Astrocyte (in vitro differentiated cells and primary cell): ENCODE results near the gene CXCL9. TPM values are rescaled to one million over a fixed set of nuclear protein-coding genes. Genes with fewer than 3 reads are reported as not detected.

ENCODE experiments used
- DNase-seq: peaks from one replicate; pipeline ENCODE4 v3.0.0-alpha.2; 2010; ENCODE audit warnings: low read depth
- FAIRE-seq: peaks from 2 replicates; lab custom pipeline; 2011; peaks lifted over from hg19 to GRCh38; lab: Jason Lieb, UNC
- H2AFZ ChIP-seq: 2 replicates; pipeline ENCODE4 v1.6.0; 2012; ENCODE audit warnings: low read depth, low read length, inconsistent platforms
- H3K27ac ChIP-seq: 2 replicates; pipeline ENCODE4 v1.5.1; 2011; ENCODE audit warnings: low read depth, low read length, inconsistent platforms
- H3K27me3 ChIP-seq: 2 replicates; pipeline ENCODE4 v1.6.0; 2011; ENCODE audit warnings: low read length, inconsistent platforms; ENCODE audit not compliant: insufficient read depth
- H3K36me3 ChIP-seq: 2 replicates; pipeline ENCODE4 v1.5.1; 2011; ENCODE audit warnings: low read length, inconsistent platforms; ENCODE audit not compliant: insufficient read depth
- H3K4me1 ChIP-seq: 2 replicates; pipeline ENCODE4 v1.5.1; 2011; ENCODE audit warnings: low read length, inconsistent platforms; ENCODE audit not compliant: insufficient read depth
- H3K4me2 ChIP-seq: 2 replicates; pipeline ENCODE4 v1.6.0; 2012; ENCODE audit warnings: low read length, inconsistent platforms
- H3K4me3 ChIP-seq: 2 replicates; pipeline ENCODE4 v1.5.1; 2011; ENCODE audit warnings: low read depth, mild to moderate bottlenecking, low read length, inconsistent platforms; ENCODE audit not compliant: insufficient read depth
- H3K79me2 ChIP-seq: 2 replicates; pipeline ENCODE4 v1.6.0; 2012; ENCODE audit warnings: mild to moderate bottlenecking, low read length, inconsistent platforms; ENCODE audit not compliant: insufficient read depth
- H3K9ac ChIP-seq: 2 replicates; pipeline ENCODE4 v1.6.0; 2012; ENCODE audit warnings: mild to moderate bottlenecking, low read length, inconsistent platforms
- H3K9me3 ChIP-seq: 2 replicates; pipeline ENCODE4 v1.5.1; 2012; ENCODE audit warnings: low read depth, mild to moderate bottlenecking, low read length, inconsistent platforms; ENCODE audit not compliant: insufficient read depth
- H4K20me1 ChIP-seq: 2 replicates; pipeline ENCODE4 v1.6.0; 2012; ENCODE audit warnings: low read length, inconsistent platforms; ENCODE audit not compliant: insufficient read depth
- H3K27ac Mint-ChIP-seq: one replicate; pipeline ENCODE4 v1.8.0; 2021; ENCODE audit warnings: mild to moderate bottlenecking, mixed read lengths; ENCODE audit not compliant: unreplicated experiment
- H3K27me3 Mint-ChIP-seq: one replicate; pipeline ENCODE4 v1.8.0; 2021; ENCODE audit warnings: low read depth, mixed read lengths; ENCODE audit not compliant: unreplicated experiment
- H3K36me3 Mint-ChIP-seq: one replicate; pipeline ENCODE4 v1.8.0; 2021; ENCODE audit warnings: low read depth, mixed read lengths; ENCODE audit not compliant: unreplicated experiment
- H3K4me1 Mint-ChIP-seq: one replicate; pipeline ENCODE4 v1.8.0; 2021; ENCODE audit warnings: low read depth, mixed read lengths; ENCODE audit not compliant: unreplicated experiment
- H3K4me3 Mint-ChIP-seq: one replicate; pipeline ENCODE4 v1.8.0; 2021; ENCODE audit warnings: mild to moderate bottlenecking, moderate library complexity, mixed read lengths; ENCODE audit not compliant: unreplicated experiment
- H3K9me3 Mint-ChIP-seq: one replicate; pipeline ENCODE4 v1.8.0; 2021; ENCODE audit warnings: mild to moderate bottlenecking, mixed read lengths; ENCODE audit not compliant: unreplicated experiment
- CTCF ChIP-seq: IDR thresholded peaks from 2 replicates; pipeline ENCODE4 v1.5.1; 2011; ENCODE audit warnings: low read depth, mild to moderate bottlenecking, inconsistent platforms, low read length, moderate library complexity; ENCODE audit not compliant: insufficient read depth
- EZH2 ChIP-seq: IDR thresholded peaks from 2 replicates; pipeline ENCODE4 v1.6.1; 2012; ENCODE audit warnings: mild to moderate bottlenecking, low read length, inconsistent platforms; ENCODE audit not compliant: insufficient read depth
- total RNA-seq: library from RNA; stranded (reverse); gene quantifications from 2 replicates; pipeline ENCODE4 v1.2.1, GENCODE V29; 2021

CXCL9 gene
- total RNA-seq, 1 donor from 2014 or later: not detected

- Mint-ChIP-seq H3K27ac (no peak overlapping the region), H3K4me1 (peaks cover 2% of the 10 kb centered on the region), H3K4me3 (no peak overlapping the region), H3K9me3 (peaks cover 3% of the 10 kb centered on the region), H3K36me3 (no peaks in the 10 kb centered on the region), H3K27me3 (peaks cover 6% of the 10 kb centered on the region)
- Histone ChIP-seq H3K4me1 (no peaks in the 10 kb centered on the region), H3K9ac (no peak overlapping the region), H4K20me1 (no peaks in the 10 kb centered on the region), H3K27ac (no peak overlapping the region), H2AFZ (no peak overlapping the region), H3K4me3 (no peak overlapping the region), H3K79me2 (no peaks in the 10 kb centered on the region), H3K36me3 (no peaks in the 10 kb centered on the region), H3K9me3 (no peaks in the 10 kb centered on the region), H3K27me3 (peaks cover 8% of the 10 kb centered on the region), H3K4me2 (no peak overlapping the region)
- DNase-seq: no peak
- no peak for TF ChIP-seq CTCF
- no peak for TF ChIP-seq EZH2
- no peak for FAIRE-seq
Measured at GRCh38 chr4:76022031-76022430, 14.7 kb upstream of the CXCL9 start.

DNA sequence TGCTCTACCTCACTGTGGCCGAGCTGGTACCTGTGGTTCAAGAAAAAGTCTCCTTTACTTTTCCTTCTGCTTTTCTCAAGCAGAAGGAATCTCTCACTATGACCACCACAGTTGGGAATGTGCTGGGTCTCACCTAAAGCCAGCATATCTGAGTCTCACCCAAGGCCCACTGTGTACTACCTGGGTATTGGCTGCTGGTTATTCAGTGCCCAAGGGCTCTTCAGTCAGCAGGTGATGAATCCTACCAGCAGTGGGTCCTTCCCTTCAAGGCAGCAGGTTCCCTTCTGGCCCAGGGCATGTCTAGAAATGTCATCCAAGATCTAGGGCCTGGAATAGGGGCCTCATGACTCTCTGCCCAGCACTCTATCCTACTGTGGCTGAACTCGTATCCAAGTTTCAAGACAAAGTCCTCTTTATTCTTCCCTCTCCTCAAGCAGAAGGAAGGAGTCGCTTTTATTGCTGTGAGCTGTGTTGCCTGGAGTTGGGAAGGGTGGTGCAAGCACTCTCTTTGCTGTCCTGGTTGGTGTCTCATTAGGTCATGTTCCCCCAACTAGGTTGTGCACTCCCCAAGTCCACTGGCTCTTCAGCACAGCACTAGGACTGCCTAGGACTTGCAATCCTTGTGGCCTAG is 9.9 kb upstream of the CXCL9 start:
- Histone ChIP-seq H3K4me1 (peaks cover 4% of the 10 kb centered on the region), H3K9ac (no peak overlapping the region), H3K27me3 (peaks cover 7% of the 10 kb centered on the region), H3K36me3 (no peaks in the 10 kb centered on the region), H3K79me2 (no peaks in the 10 kb centered on the region), H3K27ac (no peak overlapping the region), H3K4me2 (no peak overlapping the region), H2AFZ (no peak overlapping the region), H3K9me3 (no peaks in the 10 kb centered on the region), H3K4me3 (no peak overlapping the region), H4K20me1 (no peaks in the 10 kb centered on the region)
- DNase-seq: no peak
- peaks cover 10% of the 10 kb centered on the region for H3K4me1 Mint-ChIP-seq
- H3K4me3 Mint-ChIP-seq: no peak overlapping the region
- TF ChIP-seq EZH2 (no peak), CTCF (no peak)
- FAIRE-seq: no peak
- no peaks in the 10 kb centered on the region for H3K36me3 Mint-ChIP-seq
- peaks cover 6% of the 10 kb centered on the region for H3K27me3 Mint-ChIP-seq
- H3K9me3 Mint-ChIP-seq: peaks cover 3% of the 10 kb centered on the region
- no peak overlapping the region for H3K27ac Mint-ChIP-seq

- Mint-ChIP-seq H3K27me3 (peaks cover 4% of the 10 kb centered on the region), H3K4me1 (peaks cover 15% of the 10 kb centered on the region), H3K27ac (no peak overlapping the region), H3K4me3 (no peak overlapping the region), H3K9me3 (peaks cover 3% of the 10 kb centered on the region), H3K36me3 (no peaks in the 10 kb centered on the region)
- H3K36me3 ChIP-seq: no peaks in the 10 kb centered on the region
- no peaks in the 10 kb centered on the region for H3K9me3 ChIP-seq
- no peak overlapping the region for H3K9ac ChIP-seq
- FAIRE-seq (no peak), DNase-seq (no peak)
- no peak overlapping the region for H3K4me3 ChIP-seq
- H3K27ac ChIP-seq: no peak overlapping the region
- H3K79me2 ChIP-seq: no peaks in the 10 kb centered on the region
- H2AFZ ChIP-seq: no peak overlapping the region
- H4K20me1 ChIP-seq: no peaks in the 10 kb centered on the region
- no peak overlapping the region for H3K4me2 ChIP-seq
- TF ChIP-seq EZH2 (no peak), CTCF (no peak)
- H3K4me1 ChIP-seq: peaks cover 12% of the 10 kb centered on the region
- no peaks in the 10 kb centered on the region for H3K27me3 ChIP-seq
Measured at GRCh38 chr4:76016393-76016792, 9.1 kb upstream of the CXCL9 start.
